ENCODE results near the gene BUB1. TPM values are rescaled to one million over a fixed set of nuclear protein-coding genes. Genes with fewer than 3 reads are reported as not detected.

BUB1 gene
- total and polyA plus RNA-seq, 4 experiments from 2014 or later, result 1.2 to 2.9 (median 1.7) TPM; not detected in 1

DNA sequence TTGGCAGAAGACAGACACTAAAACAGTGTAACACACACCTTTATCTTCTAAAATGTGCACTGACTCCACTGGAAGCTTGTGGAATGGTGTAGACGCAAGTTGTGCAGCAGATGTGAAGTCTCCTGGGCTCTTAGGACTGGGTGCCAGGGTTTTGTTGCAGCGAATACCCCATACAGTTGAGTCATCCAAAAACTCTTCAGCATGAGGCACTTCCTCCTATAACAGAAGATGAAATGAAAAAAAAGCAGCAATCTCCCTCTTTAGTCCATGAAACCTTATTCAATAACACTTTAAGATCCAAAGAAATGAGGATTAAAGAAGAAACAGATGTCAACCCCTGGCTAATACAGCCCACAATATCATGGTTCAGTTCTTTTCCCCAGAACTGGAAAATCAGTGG, 22.2 kb downstream of the BUB1 start:
- H3K36me3 Mint-ChIP-seq, result peaks cover 0 to 5% of the 10 kb centered on the region in 2 donors
- ChIA-PET CTCF (ENCODE audit: partially characterized antibody) (no interaction called here), POLR2A (ENCODE audit: partially characterized antibody) (no interaction called here)
- no peaks in the 10 kb centered on the region for H3K9me3 ChIP-seq (ENCODE audit: control insufficient read depth in 1 of 2, low read length in 2 of 2)
- no peaks in the 10 kb centered on the region for H3K27me3 ChIP-seq (ENCODE audit: insufficient read depth, low read length)
- peaks cover 4% of the 10 kb centered on the region for H3K36me3 ChIP-seq (ENCODE audit: insufficient read depth, low read length)
- no peak overlapping the region for H3K27ac Mint-ChIP-seq
- no peaks in the 10 kb centered on the region for H3K9me3 Mint-ChIP-seq
- H3K27ac ChIP-seq (ENCODE audit: low read depth, low read length), result no peak overlapping the region
- H3K4me1 ChIP-seq (ENCODE audit: insufficient read depth, low read length), result peaks cover 16% of the 10 kb centered on the region
- H3K4me1 Mint-ChIP-seq, result peaks cover 7 to 15% (median 14%) of the 10 kb centered on the region in 4 donors
- no peak for DNase-seq
- H3K4me3 Mint-ChIP-seq, result no peak overlapping the region
- no peaks in the 10 kb centered on the region for H3K27me3 Mint-ChIP-seq
- H3K4me3 ChIP-seq (ENCODE audit: low read length in 2 of 2), result no peak overlapping the region
- intact Hi-C loops (cut with micrococcal nuclease), result no loop called here

DNA sequence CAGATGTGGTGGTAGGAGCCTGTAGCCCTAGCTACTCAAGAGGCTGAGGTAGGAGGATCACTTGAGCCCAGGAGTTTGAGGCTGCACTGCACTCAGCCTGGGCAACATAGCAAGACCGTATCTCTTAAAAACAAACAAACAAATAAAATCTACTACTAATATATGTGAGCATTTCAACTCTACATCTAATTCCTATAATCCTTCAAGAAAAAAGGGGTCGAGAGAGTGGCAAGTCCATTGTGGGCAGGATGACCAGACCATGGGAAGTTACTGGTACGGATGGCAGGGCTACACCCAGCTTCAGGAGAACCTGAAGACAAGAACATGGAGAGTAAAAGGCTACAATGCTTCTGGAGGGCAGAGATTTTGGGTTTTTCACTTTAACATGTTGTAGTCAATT, 24.0 kb downstream of the BUB1 start:
- no peak overlapping the region for H3K4me3 Mint-ChIP-seq
- no peaks in the 10 kb centered on the region for H3K36me3 ChIP-seq (ENCODE audit: insufficient read depth, low read length)
- intact Hi-C loops (cut with micrococcal nuclease), result no loop called here

DNA sequence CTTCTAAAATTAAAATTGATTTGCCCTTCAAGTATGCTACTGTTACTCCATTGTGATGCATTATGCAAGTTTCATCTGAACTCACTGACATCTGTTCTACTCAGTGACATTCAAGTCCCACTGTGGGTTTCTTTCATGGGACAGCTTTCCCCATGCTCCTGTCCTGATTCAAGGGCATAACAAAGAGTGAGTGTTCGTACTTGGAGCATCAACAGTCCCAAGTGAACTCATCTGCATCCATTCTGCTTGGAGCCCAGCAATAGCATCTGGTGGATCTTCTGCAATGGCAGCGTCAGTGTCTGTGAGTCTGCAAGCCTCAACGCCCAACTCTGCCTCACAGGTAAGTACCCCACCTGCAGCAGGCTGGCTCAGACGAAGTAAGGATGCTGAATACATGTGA, 27.5 kb downstream of the BUB1 start:
- no peaks in the 10 kb centered on the region for H3K36me3 ChIP-seq (ENCODE audit: insufficient read depth, low read length)
- H3K27ac Mint-ChIP-seq, result no peak overlapping the region
- POLR2A ChIA-PET (ENCODE audit: partially characterized antibody), result no interaction called here
- intact Hi-C loops (cut with micrococcal nuclease), result no loop called here
- no peak overlapping the region for H3K27ac ChIP-seq (ENCODE audit: low read depth, low read length)
- no peak overlapping the region for H3K4me3 ChIP-seq (ENCODE audit: low read length in 2 of 2)
- H3K27me3 ChIP-seq (ENCODE audit: insufficient read depth, low read length), result no peaks in the 10 kb centered on the region
- CTCF ChIA-PET (ENCODE audit: partially characterized antibody), result no interaction called here
- H3K9me3 ChIP-seq (ENCODE audit: control insufficient read depth in 1 of 2, low read length in 2 of 2), result no peaks in the 10 kb centered on the region
- H3K27me3 Mint-ChIP-seq, result no peaks in the 10 kb centered on the region
- no peaks in the 10 kb centered on the region for H3K4me1 ChIP-seq (ENCODE audit: insufficient read depth, low read length)
- peaks cover 0 to 5% of the 10 kb centered on the region in 2 donors for H3K36me3 Mint-ChIP-seq
- no peaks in the 10 kb centered on the region for H3K4me1 Mint-ChIP-seq
- H3K4me3 Mint-ChIP-seq, result no peak overlapping the region
- no peak for DNase-seq
- H3K9me3 Mint-ChIP-seq, result no peaks in the 10 kb centered on the region

More for the DNA sequence above, 24.0 kb downstream of the BUB1 start:
- Mint-ChIP-seq H3K9me3 (no peaks in the 10 kb centered on the region), H3K36me3 (peaks cover 0 to 5% of the 10 kb centered on the region in 2 donors), H3K27ac (no peak overlapping the region), H3K4me1 (peaks cover 7 to 15% (median 14%) of the 10 kb centered on the region in 4 donors), H3K27me3 (no peaks in the 10 kb centered on the region)
- H3K27ac ChIP-seq (ENCODE audit: low read depth, low read length), result no peak overlapping the region
- H3K9me3 ChIP-seq (ENCODE audit: control insufficient read depth in 1 of 2, low read length in 2 of 2), result no peaks in the 10 kb centered on the region
- CTCF ChIA-PET (ENCODE audit: partially characterized antibody), result no interaction called here
- H3K27me3 ChIP-seq (ENCODE audit: insufficient read depth, low read length), result no peaks in the 10 kb centered on the region
- DNase-seq, result no peak
- H3K4me3 ChIP-seq (ENCODE audit: low read length in 2 of 2), result no peak overlapping the region
- POLR2A ChIA-PET (ENCODE audit: partially characterized antibody), result no interaction called here
- H3K4me1 ChIP-seq (ENCODE audit: insufficient read depth, low read length), result peaks cover 16% of the 10 kb centered on the region

- Mint-ChIP-seq H3K27me3 (no peaks in the 10 kb centered on the region), H3K36me3 (peaks cover 0 to under 1% of the 10 kb centered on the region in 2 donors), H3K9me3 (no peaks in the 10 kb centered on the region), H3K4me1 (no peaks in the 10 kb centered on the region), H3K4me3 (no peak overlapping the region), H3K27ac (no peak overlapping the region)
- POLR2A ChIA-PET (ENCODE audit: partially characterized antibody), result no interaction called here
- H3K36me3 ChIP-seq (ENCODE audit: insufficient read depth, low read length), result no peaks in the 10 kb centered on the region
- no peak overlapping the region for H3K27ac ChIP-seq (ENCODE audit: low read depth, low read length)
- intact Hi-C loops (cut with micrococcal nuclease), result no loop called here
- no peaks in the 10 kb centered on the region for H3K9me3 ChIP-seq (ENCODE audit: control insufficient read depth in 1 of 2, low read length in 2 of 2)
- no peaks in the 10 kb centered on the region for H3K4me1 ChIP-seq (ENCODE audit: insufficient read depth, low read length)
- no peak for DNase-seq
- H3K4me3 ChIP-seq (ENCODE audit: low read length in 2 of 2), result no peak overlapping the region
- CTCF ChIA-PET (ENCODE audit: partially characterized antibody), result no interaction called here
- H3K27me3 ChIP-seq (ENCODE audit: insufficient read depth, low read length), result no peaks in the 10 kb centered on the region
Observed at GRCh38 chr2:110647777-110648176, 30.1 kb downstream of the BUB1 start.

- Histone ChIP-seq H3K36me3 (ENCODE audit: insufficient read depth, low read length) (no peaks in the 10 kb centered on the region), H3K27me3 (ENCODE audit: insufficient read depth, low read length) (no peaks in the 10 kb centered on the region), H3K27ac (ENCODE audit: low read depth, low read length) (no peak overlapping the region), H3K4me1 (ENCODE audit: insufficient read depth, low read length) (no peaks in the 10 kb centered on the region), H3K9me3 (ENCODE audit: control insufficient read depth in 1 of 2, low read length in 2 of 2) (no peaks in the 10 kb centered on the region), H3K4me3 (ENCODE audit: low read length in 2 of 2) (no peak overlapping the region)
- intact Hi-C loops (cut with micrococcal nuclease), result no loop called here
- no peak for DNase-seq
- no peaks in the 10 kb centered on the region for H3K27me3 Mint-ChIP-seq
- no peaks in the 10 kb centered on the region for H3K36me3 Mint-ChIP-seq
- ChIA-PET POLR2A (ENCODE audit: partially characterized antibody) (no interaction called here), CTCF (ENCODE audit: partially characterized antibody) (no interaction called here)
- H3K9me3 Mint-ChIP-seq, result no peaks in the 10 kb centered on the region
- no peak overlapping the region for H3K27ac Mint-ChIP-seq
- no peaks in the 10 kb centered on the region for H3K4me1 Mint-ChIP-seq
- H3K4me3 Mint-ChIP-seq, result no peak overlapping the region
Observed at GRCh38 chr2:110645616-110646015, 32.2 kb downstream of the BUB1 start.

GRCh38 chr2:110644357-110644756, 33.5 kb downstream of the BUB1 start:
- Histone ChIP-seq H3K27me3 (ENCODE audit: insufficient read depth, low read length) (no peaks in the 10 kb centered on the region), H3K27ac (ENCODE audit: low read depth, low read length) (no peak overlapping the region), H3K9me3 (ENCODE audit: control insufficient read depth in 1 of 2, low read length in 2 of 2) (no peaks in the 10 kb centered on the region), H3K36me3 (ENCODE audit: insufficient read depth, low read length) (no peaks in the 10 kb centered on the region), H3K4me3 (ENCODE audit: low read length in 2 of 2) (no peak overlapping the region), H3K4me1 (ENCODE audit: insufficient read depth, low read length) (no peaks in the 10 kb centered on the region)
- CTCF ChIA-PET (ENCODE audit: partially characterized antibody), result no interaction called here
- Mint-ChIP-seq H3K4me1 (no peaks in the 10 kb centered on the region), H3K9me3 (no peaks in the 10 kb centered on the region), H3K36me3 (no peaks in the 10 kb centered on the region), H3K4me3 (no peak overlapping the region), H3K27ac (no peak overlapping the region), H3K27me3 (no peaks in the 10 kb centered on the region)
- intact Hi-C loops (cut with micrococcal nuclease), result no loop called here
- POLR2A ChIA-PET (ENCODE audit: partially characterized antibody), result no interaction called here
- DNase-seq, result no peak

GRCh38 chr2:110642360-110642759, 35.5 kb downstream of the BUB1 start:
- Mint-ChIP-seq H3K27ac (peak overlapping the region in 1 of 7 donors; percentile 21), H3K4me3 (no peak overlapping the region), H3K27me3 (no peaks in the 10 kb centered on the region), H3K36me3 (no peaks in the 10 kb centered on the region), H3K9me3 (no peaks in the 10 kb centered on the region), H3K4me1 (no peaks in the 10 kb centered on the region)
- H3K36me3 ChIP-seq (ENCODE audit: insufficient read depth, low read length), result no peaks in the 10 kb centered on the region
- intact Hi-C loops (cut with micrococcal nuclease), result no loop called here
- H3K9me3 ChIP-seq (ENCODE audit: control insufficient read depth in 1 of 2, low read length in 2 of 2), result no peaks in the 10 kb centered on the region
- CTCF ChIA-PET (ENCODE audit: partially characterized antibody), result no interaction called here
- POLR2A ChIA-PET (ENCODE audit: partially characterized antibody), result no interaction called here
- no peak overlapping the region for H3K4me3 ChIP-seq (ENCODE audit: low read length in 2 of 2)
- no peak overlapping the region for H3K27ac ChIP-seq (ENCODE audit: low read depth, low read length)
- no peaks in the 10 kb centered on the region for H3K27me3 ChIP-seq (ENCODE audit: insufficient read depth, low read length)
- no peak for DNase-seq
- no peaks in the 10 kb centered on the region for H3K4me1 ChIP-seq (ENCODE audit: insufficient read depth, low read length)

DNA sequence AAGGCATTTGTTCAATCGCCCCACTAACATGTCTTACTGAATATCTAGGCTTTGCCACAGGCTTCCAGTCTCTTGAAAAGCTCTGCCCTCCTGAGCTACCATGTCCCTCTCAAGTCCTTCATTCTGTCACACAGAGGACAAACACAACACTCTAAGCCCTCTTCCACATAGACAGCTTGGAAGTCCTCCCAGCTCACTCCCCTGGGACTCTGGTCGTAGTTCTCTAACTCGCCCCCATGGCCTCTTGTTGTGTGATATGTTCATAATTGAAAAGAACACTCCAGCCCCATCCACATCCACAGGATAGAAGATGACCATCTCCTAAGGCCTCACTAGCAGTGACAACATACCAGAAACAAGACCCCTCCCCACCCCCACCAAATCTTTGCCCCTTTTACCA, 37.9 kb downstream of the BUB1 start:
- H3K9me3 ChIP-seq (ENCODE audit: control insufficient read depth in 1 of 2, low read length in 2 of 2), result no peaks in the 10 kb centered on the region
- no peaks in the 10 kb centered on the region for H3K27me3 ChIP-seq (ENCODE audit: insufficient read depth, low read length)
- no peak overlapping the region for H3K4me3 ChIP-seq (ENCODE audit: low read length in 2 of 2)
- Mint-ChIP-seq H3K9me3 (peaks cover 0 to 2% (median 0%) of the 10 kb centered on the region in 8 donors), H3K27ac (no peak overlapping the region), H3K4me3 (no peak overlapping the region), H3K36me3 (peaks cover 0 to 1% of the 10 kb centered on the region in 2 donors), H3K4me1 (no peaks in the 10 kb centered on the region), H3K27me3 (no peaks in the 10 kb centered on the region)
- CTCF ChIA-PET (ENCODE audit: partially characterized antibody), result interaction anchor here (1.2 kb wide), 1 partner anchor 18 kb away, joined by 3 read pairs; no protein-coding TSS in a partner anchor
- H3K4me1 ChIP-seq (ENCODE audit: insufficient read depth, low read length), result no peaks in the 10 kb centered on the region
- no peak overlapping the region for H3K27ac ChIP-seq (ENCODE audit: low read depth, low read length)
- no peaks in the 10 kb centered on the region for H3K36me3 ChIP-seq (ENCODE audit: insufficient read depth, low read length)
- POLR2A ChIA-PET (ENCODE audit: partially characterized antibody), result no interaction called here
- DNase-seq, result no peak
- intact Hi-C loops (cut with micrococcal nuclease), result no loop called here
